Transverse colon (tissue), 4 donors: ENCODE results near the gene IPPK.

ENCODE experiments used
- POLR2AphosphoS5 ChIP-seq, 3 donors: sonication (generic); formaldehyde crosslinking; IDR thresholded peaks; one replicate each; pipeline ENCODE4 v1.6.1; 2016; ENCODE audit warnings: antibody characterized with exemption in 3 of 3
- TF ChIP-seq, protein P1 (sequence below), 5 experiments: fragments of 200-600 bp in 3 of 5; fragments of 450-650 bp in 2 of 5; sonication (generic) in 3 of 5; IDR thresholded peaks; 1 replicate in 2 of 5; 2 replicates in 3 of 5; pipeline ENCODE4 v1.5.1; 2016 to 2017; ENCODE audit warnings: antibody characterized with exemption in 5 of 5, inconsistent platforms in 3 of 5, mild to moderate bottlenecking in 2 of 5, moderate library complexity in 1 of 5

DNA sequence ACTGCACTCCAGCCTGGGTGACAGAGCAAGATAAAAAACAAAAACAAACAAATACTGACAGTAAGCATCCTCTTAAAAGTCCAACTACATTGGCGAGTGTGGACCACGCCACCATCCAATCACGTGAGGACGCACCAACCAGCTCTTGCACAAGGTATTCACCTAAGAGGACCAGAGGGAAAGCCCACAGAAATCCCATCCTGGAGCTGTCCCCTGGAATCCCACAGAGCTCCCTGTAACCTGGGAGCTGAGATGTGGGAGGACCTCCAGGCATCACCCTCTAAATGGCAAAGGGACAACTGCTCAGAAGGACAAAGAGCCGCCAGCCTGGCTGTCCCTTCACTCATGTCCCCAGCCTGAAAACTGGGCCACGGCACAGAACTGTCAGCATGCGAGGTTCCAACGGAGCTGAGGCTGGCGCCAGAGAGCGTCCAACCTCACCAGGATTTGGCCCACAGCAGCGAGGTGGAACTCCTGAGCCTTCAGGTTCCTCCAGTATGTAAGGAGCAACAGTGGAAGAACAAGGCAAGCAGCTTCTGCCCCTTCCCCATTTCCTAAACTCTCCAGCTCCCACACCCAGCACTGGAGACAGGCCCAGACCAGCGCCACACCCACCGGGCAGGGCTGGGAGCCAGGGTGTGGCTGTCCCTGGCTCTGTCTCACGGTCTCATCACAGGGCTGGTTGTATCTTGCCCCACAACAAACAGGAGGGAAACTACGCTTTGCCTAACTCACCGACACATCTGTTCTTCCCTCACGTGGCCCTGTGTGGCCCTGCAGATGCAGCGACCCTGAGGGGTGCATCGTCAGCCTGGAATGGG is 15.2 kb downstream of the IPPK start:
- TF ChIP-seq, protein P1, sequence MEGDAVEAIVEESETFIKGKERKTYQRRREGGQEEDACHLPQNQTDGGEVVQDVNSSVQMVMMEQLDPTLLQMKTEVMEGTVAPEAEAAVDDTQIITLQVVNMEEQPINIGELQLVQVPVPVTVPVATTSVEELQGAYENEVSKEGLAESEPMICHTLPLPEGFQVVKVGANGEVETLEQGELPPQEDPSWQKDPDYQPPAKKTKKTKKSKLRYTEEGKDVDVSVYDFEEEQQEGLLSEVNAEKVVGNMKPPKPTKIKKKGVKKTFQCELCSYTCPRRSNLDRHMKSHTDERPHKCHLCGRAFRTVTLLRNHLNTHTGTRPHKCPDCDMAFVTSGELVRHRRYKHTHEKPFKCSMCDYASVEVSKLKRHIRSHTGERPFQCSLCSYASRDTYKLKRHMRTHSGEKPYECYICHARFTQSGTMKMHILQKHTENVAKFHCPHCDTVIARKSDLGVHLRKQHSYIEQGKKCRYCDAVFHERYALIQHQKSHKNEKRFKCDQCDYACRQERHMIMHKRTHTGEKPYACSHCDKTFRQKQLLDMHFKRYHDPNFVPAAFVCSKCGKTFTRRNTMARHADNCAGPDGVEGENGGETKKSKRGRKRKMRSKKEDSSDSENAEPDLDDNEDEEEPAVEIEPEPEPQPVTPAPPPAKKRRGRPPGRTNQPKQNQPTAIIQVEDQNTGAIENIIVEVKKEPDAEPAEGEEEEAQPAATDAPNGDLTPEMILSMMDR (IDR thresholded peaks at IDR 0.05) = no peak
- TF ChIP-seq POLR2AphosphoS5 (IDR thresholded peaks at IDR 0.05) = no peak
